ENCODE measurements around the gene PMM1. TPM values are rescaled to one million over a fixed set of nuclear protein-coding genes. Genes with fewer than 3 reads are reported as not detected.

PMM1 gene
- total and polyA plus RNA-seq, 2 of the 13 experiments (the other 11 are each of a cell fraction or from before 2014, with no cell fraction given) = 17.8 to 95.6 TPM

DNA sequence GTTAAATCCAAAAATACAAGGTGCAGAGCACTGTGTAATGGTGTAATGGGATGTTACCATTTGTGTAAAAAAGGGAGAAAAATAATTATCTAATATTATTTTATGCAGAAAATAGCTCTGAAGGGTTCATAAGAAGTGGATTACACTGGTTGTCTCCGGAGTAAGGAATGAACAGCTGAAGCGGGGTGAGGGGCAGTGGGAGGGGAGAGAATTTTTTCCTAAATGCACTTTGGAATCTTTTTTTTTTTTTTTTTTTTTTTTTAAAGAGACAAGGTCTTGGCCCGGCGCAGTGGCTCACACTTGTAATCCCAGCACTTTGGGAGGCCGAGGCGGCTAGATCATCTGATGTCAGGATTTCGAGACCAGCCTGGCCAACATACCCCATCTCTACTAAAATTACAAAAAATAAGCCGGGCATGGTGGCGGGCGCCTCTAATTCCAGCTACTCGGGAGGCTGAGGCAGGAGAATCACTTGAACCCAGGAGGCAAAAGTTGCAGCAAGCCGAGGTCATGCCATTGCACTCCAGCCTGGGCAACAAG lies 38.6 kb downstream of the PMM1 start (continued):
- TF ChIP-seq, protein P1, sequence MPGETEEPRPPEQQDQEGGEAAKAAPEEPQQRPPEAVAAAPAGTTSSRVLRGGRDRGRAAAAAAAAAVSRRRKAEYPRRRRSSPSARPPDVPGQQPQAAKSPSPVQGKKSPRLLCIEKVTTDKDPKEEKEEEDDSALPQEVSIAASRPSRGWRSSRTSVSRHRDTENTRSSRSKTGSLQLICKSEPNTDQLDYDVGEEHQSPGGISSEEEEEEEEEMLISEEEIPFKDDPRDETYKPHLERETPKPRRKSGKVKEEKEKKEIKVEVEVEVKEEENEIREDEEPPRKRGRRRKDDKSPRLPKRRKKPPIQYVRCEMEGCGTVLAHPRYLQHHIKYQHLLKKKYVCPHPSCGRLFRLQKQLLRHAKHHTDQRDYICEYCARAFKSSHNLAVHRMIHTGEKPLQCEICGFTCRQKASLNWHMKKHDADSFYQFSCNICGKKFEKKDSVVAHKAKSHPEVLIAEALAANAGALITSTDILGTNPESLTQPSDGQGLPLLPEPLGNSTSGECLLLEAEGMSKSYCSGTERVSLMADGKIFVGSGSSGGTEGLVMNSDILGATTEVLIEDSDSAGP (CRISPR knock-in tag; IDR thresholded peaks at IDR 0.05; ENCODE audit: borderline replicate concordance) = peak; percentile 96; the same call in 1 of the 2 replicates
- TF ChIP-seq POGZ (CRISPR knock-in tag; IDR thresholded peaks at IDR 0.05) (0 out of 2 replicates have a peak, but pooled peaks have one; percentile 3), ZNF263 (CRISPR knock-in tag; IDR thresholded peaks at IDR 0.05) (no peak), ZNF773 (CRISPR knock-in tag; IDR thresholded peaks at IDR 0.05; ENCODE audit: borderline replicate concordance) (no peak), NCOA2 (CRISPR knock-in tag; IDR thresholded peaks at IDR 0.05) (0 out of 2 replicates have a peak, but pooled peaks have one; percentile 16), MTA1 (CRISPR knock-in tag; IDR thresholded peaks at IDR 0.05; ENCODE audit: borderline replicate concordance) (no peak), ZNF275 (CRISPR knock-in tag; IDR thresholded peaks at IDR 0.05; ENCODE audit: borderline replicate concordance) (no peak), HNF4G (IDR thresholded peaks at IDR 0.05; ENCODE audit: borderline replicate concordance, low read depth, low read length) (peak; percentile 74), HNF4G (CRISPR knock-in tag; IDR thresholded peaks at IDR 0.05; ENCODE audit: borderline replicate concordance, low read depth) (no peak), ZNF20 (CRISPR knock-in tag; IDR thresholded peaks at IDR 0.05) (no peak), NR2F2 (IDR thresholded peaks at IDR 0.05; ENCODE audit: borderline replicate concordance, low read depth) (0 out of 2 replicates have a peak, but pooled peaks have one; percentile 10), ZNF577 (CRISPR knock-in tag; IDR thresholded peaks at IDR 0.05; ENCODE audit: borderline replicate concordance, low read depth) (no peak), TARDBP (CRISPR knock-in tag; IDR thresholded peaks at IDR 0.05) (no peak), ZNF138 (CRISPR knock-in tag; IDR thresholded peaks at IDR 0.05; ENCODE audit: low read depth) (no peak)
- TF ChIP-seq, protein P2, sequence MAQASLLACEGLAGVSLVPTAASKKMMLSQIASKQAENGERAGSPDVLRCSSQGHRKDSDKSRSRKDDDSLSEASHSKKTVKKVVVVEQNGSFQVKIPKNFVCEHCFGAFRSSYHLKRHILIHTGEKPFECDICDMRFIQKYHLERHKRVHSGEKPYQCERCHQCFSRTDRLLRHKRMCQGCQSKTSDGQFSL (CRISPR knock-in tag; IDR thresholded peaks at IDR 0.05) = no peak
- TF ChIP-seq, protein P3, sequence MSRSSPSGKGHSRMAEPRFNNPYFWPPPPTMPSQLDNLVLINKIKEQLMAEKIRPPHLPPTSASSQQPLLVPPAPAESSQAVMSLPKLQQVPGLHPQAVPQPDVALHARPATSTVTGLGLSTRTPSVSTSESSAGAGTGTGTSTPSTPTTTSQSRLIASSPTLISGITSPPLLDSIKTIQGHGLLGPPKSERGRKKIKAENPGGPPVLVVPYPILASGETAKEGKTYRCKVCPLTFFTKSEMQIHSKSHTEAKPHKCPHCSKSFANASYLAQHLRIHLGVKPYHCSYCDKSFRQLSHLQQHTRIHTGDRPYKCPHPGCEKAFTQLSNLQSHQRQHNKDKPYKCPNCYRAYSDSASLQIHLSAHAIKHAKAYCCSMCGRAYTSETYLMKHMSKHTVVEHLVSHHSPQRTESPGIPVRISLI (CRISPR knock-in tag; IDR thresholded peaks at IDR 0.05; ENCODE audit: borderline replicate concordance) = peak; percentile 94
- TF ChIP-seq, protein P4, sequence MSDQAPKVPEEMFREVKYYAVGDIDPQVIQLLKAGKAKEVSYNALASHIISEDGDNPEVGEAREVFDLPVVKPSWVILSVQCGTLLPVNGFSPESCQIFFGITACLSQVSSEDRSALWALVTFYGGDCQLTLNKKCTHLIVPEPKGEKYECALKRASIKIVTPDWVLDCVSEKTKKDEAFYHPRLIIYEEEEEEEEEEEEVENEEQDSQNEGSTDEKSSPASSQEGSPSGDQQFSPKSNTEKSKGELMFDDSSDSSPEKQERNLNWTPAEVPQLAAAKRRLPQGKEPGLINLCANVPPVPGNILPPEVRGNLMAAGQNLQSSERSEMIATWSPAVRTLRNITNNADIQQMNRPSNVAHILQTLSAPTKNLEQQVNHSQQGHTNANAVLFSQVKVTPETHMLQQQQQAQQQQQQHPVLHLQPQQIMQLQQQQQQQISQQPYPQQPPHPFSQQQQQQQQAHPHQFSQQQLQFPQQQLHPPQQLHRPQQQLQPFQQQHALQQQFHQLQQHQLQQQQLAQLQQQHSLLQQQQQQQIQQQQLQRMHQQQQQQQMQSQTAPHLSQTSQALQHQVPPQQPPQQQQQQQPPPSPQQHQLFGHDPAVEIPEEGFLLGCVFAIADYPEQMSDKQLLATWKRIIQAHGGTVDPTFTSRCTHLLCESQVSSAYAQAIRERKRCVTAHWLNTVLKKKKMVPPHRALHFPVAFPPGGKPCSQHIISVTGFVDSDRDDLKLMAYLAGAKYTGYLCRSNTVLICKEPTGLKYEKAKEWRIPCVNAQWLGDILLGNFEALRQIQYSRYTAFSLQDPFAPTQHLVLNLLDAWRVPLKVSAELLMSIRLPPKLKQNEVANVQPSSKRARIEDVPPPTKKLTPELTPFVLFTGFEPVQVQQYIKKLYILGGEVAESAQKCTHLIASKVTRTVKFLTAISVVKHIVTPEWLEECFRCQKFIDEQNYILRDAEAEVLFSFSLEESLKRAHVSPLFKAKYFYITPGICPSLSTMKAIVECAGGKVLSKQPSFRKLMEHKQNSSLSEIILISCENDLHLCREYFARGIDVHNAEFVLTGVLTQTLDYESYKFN (CRISPR knock-in tag; conservative IDR thresholded peaks at IDR 0.05) = peak; percentile 57
- TF ChIP-seq, protein P5, sequence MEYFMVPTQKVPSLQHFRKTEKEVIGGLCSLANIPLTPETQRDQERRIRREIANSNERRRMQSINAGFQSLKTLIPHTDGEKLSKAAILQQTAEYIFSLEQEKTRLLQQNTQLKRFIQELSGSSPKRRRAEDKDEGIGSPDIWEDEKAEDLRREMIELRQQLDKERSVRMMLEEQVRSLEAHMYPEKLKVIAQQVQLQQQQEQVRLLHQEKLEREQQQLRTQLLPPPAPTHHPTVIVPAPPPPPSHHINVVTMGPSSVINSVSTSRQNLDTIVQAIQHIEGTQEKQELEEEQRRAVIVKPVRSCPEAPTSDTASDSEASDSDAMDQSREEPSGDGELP (IDR thresholded peaks at IDR 0.05; ENCODE audit: borderline replicate concordance, low read depth) = peak; percentile 81; the same call in 1 of the 2 replicates

All from HepG2 (cell line).